ENCODE data around the gene ABI3.
A peak's percentile ranks its signal among the peaks of the same experiment; 100 is the strongest.

The ABI3 gene

GRCh38 chr17:49225554-49226236 is 15.2 kb downstream of the ABI3 start:
- DNase-seq (ENCODE audit: low read depth) = no peak

- no peak for DNase-seq (ENCODE audit: low read depth)
Observed at GRCh38 chr17:49226771-49227435, 16.4 kb downstream of the ABI3 start.

- DNase-seq (ENCODE audit: low read depth) = peak; percentile 80
Observed at GRCh38 chr17:49227436-49228261, 17.1 kb downstream of the ABI3 start.

GRCh38 chr17:49229076-49229804 is 18.7 kb downstream of the ABI3 start:
- no peak for DNase-seq (ENCODE audit: low read depth)

- DNase-seq (ENCODE audit: low read depth) = no peak
Observed at GRCh38 chr17:49229805-49230600, 19.5 kb downstream of the ABI3 start.

- peak; percentile 90 for DNase-seq (ENCODE audit: low read depth)
Observed at GRCh38 chr17:49230636-49231562, 20.4 kb downstream of the ABI3 start, which contains the start of gene PHOSPHO1. Gene PHOSPHO1, minus strand, starts transcription at chr17:49230787. Its CDS starts 4,096 bp downstream, at chr17:49226691.

GRCh38 chr17:49231563-49231894 is 21.0 kb downstream of the ABI3 start:
- DNase-seq (ENCODE audit: low read depth) = no peak

GRCh38 chr17:49234509-49235080 is 24.1 kb downstream of the ABI3 start:
- DNase-seq (ENCODE audit: low read depth) = no peak

- DNase-seq (ENCODE audit: low read depth) = no peak
Observed at GRCh38 chr17:49235896-49236295, 25.4 kb downstream of the ABI3 start.

GRCh38 chr17:49239963-49240362 is 29.5 kb downstream of the ABI3 start:
- DNase-seq (ENCODE audit: low read depth) = no peak

GRCh38 chr17:49240619-49241018 is 30.1 kb downstream of the ABI3 start:
- DNase-seq (ENCODE audit: low read depth) = no peak

GRCh38 chr17:49241040-49241439 is 30.5 kb downstream of the ABI3 start:
- no peak for DNase-seq (ENCODE audit: low read depth)

GRCh38 chr17:49241692-49242397 is 31.3 kb downstream of the ABI3 start:
- DNase-seq (ENCODE audit: low read depth) = no peak

GRCh38 chr17:49242813-49243212 is 32.3 kb downstream of the ABI3 start:
- no peak for DNase-seq (ENCODE audit: low read depth)

- no peak for DNase-seq (ENCODE audit: low read depth)
Observed at GRCh38 chr17:49244839-49245238, 34.3 kb downstream of the ABI3 start.

- no peak for DNase-seq (ENCODE audit: low read depth)
Observed at GRCh38 chr17:49247944-49248343, 37.4 kb downstream of the ABI3 start.

GRCh38 chr17:49249292-49249794 is 38.8 kb downstream of the ABI3 start:
- peak; percentile 55 for DNase-seq (ENCODE audit: low read depth)

- DNase-seq (ENCODE audit: low read depth) = no peak
Observed at GRCh38 chr17:49249890-49250522, 39.5 kb downstream of the ABI3 start.
